ENCODE measurements around the gene DLG2.

The DLG2 gene

GRCh38 chr11:83572581-83573496 is 2054.3 kb downstream of the DLG2 start:
- no peak for DNase-seq

DNA sequence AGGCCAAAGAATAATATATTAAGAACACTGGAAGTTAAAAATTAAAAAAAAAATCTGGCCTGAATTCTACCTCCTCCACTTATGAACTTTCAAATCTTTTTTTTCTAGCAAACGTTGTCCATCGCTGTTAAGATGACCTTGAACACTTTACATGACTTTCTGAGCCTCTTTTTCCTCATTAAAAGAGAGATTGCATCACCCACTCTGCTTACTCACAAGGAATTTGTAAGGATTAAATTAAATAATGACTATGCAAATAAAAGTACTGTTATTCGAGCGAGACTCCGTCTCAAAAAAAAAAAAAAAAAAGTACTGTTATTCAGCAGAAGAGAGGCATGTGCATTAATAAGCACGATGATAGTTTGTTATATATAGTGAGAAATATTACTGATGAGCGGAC is 2055.8 kb downstream of the DLG2 start:
- DNase-seq: no peak

GRCh38 chr11:83569134-83569805 is 2057.9 kb downstream of the DLG2 start:
- DNase-seq: no peak

DNA sequence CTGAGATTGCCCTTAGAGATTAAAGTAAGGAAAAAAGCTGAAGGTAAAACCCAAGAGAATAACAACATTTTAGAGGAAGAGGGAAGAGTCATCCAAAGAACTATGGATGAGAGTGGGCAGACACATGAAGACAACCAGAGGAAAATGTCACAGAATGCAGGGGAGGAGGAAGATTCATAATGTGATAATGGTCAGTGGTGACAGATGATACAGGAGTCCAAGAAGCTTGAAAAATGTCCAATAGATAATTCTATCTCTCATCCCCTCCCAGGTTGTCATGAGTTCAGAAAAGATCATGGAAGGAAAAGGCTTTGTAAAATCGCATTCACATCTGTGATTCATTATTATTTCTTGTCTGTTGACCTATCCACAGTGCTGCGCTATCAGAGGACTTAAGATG is 2058.6 kb downstream of the DLG2 start:
- DNase-seq: no peak

DNA sequence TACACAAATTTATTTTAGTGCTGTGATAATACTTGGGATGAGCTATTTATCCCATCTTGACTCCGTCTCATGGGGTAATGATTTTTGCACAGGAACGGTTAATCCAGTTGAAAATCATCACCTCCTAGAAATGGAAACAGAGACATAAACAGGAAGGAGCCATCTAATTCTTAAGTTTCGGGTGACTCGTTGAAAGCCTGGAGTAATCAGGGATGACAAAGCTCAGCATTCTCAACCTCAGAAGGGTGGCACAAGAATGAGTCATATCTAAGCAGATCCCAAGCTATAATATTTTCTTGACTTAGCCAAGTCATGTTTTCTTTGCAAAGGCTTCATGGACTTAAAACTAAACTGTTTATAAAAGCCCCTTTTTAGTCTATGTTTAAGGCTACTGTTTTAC is 2060.2 kb downstream of the DLG2 start:
- DNase-seq: no peak

- no peak for DNase-seq
Measured at GRCh38 chr11:83564870-83565269, 2062.3 kb downstream of the DLG2 start.

- no peak for DNase-seq
Measured at GRCh38 chr11:83558281-83558680, 2068.9 kb downstream of the DLG2 start.

DNA sequence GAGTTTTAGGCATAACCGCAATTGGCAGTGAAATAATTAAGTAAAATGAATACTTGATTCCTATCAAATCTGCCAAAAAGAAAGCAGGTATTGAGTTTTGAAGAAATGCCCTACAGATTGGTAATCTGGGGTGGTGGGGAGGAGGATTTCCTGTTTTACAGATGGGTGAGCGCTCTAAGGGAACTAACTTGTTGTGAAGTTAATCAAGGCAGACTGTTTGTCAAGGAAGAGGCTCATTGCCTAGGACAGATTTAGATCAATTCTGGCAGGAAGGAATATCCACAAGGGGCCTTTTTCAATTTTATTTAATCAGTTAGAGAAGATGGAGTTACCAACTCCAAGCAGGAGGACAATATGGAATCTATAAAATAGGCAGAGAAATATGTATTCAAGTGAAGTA is 2069.5 kb downstream of the DLG2 start:
- no peak for DNase-seq

DNA sequence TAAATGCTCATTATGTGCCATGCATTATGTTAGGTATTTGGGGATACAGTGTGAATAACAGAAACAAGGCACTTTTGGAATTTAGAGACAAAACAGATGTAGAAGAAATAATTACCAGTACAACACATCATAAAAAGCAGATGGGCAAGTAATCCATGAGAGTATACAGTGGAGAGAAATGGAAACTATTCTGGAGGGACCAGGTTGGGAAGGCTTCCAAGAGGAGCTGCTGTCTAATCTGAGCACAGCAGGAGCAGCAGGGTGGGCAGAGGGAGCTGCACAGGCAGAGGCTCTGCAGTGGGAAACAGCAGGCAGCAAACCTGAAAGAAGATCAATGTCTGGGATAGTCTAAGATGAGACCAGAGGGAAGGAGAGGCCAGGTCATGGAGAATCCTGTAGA is 2072.3 kb downstream of the DLG2 start:
- no peak for DNase-seq

DNA sequence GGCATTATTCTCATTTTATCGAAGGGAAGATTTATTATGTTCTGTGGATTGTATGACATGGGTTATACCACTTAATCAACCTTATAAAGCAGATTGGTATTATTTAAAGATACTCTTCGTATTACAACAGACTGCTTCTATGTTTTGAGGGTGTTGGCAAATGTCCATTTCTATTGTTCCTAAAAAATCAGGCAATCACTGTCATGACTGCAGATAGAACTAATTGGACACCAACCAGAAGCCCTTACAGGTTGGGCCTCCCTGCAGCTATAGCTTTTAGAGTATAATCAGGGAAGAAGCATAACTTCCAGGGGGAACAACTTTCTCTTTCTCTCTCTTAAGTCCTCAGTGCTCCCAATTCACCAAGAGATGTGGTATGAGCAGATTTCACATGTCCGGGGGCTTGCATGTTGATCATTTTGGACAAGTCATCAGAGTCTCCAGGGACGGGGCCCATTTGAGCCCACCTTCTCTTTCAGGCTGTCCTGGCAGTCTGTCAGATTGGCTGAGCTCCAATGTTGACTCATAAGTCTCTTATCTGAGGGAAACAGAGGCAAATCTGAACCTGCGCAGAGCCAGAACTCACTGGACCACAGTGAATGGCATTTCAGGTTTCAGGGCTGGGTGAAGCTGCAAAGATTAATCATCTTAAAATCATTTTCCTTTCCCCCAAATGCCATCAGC is 2077.0 kb downstream of the DLG2 start:
- no peak for DNase-seq

- DNase-seq: no peak
Measured at GRCh38 chr11:83546368-83546767, 2080.8 kb downstream of the DLG2 start.

- no peak for DNase-seq
Measured at GRCh38 chr11:83545494-83546260, 2081.5 kb downstream of the DLG2 start.

DNA sequence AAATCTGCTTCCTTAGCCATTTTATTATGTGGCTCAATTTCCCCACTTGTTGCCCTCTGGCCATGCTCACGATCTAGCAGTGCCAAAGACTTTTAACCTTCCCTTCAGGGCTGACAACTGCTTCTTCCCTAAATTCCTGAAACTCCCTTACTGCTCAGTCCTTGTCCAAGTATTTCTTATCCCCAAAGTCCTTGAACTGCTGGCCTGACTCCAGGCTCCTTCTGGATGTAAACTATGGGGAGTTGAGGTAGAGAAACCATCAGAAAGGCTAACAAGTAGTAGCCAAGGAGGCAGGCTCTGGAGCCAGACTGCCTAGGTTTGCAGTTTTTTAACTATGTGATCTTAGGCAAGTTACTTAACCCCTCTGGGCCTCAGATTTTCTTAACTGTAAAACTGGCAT is 2082.3 kb downstream of the DLG2 start:
- no peak for DNase-seq

DNA sequence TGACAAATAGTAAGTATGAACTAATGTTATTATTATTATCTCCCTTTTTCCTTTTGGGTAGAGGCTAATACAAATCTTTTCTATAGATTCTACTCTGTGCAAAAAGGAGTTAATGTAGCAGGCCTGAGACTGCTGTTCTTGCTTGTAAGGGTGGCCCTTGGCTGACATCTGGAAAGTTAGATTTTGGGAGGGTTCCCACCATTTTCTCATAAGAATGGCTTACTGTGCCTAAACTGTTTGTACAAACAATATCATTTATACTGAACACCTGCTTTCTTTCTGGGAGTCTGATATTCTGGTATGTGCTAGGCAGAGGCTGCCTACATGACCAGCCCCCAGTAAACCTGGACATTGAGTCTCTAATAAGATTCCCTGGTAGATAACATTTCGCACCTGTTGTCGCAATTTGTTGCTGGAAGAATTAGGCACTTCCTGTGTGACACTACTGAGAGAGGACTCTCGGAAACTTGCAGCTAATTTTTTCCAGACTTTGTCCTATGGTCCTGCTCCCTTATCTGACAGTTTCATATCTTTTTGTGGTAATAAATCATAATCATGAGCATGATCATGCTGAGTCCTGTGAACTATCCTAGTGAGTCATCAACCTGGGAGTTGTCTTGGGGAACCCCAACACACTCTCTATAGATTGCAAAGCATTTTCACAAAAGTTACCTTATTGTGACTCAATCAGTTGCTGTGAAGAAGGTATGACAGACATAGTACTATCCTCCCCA is 2083.3 kb downstream of the DLG2 start:
- DNase-seq: no peak

DNA sequence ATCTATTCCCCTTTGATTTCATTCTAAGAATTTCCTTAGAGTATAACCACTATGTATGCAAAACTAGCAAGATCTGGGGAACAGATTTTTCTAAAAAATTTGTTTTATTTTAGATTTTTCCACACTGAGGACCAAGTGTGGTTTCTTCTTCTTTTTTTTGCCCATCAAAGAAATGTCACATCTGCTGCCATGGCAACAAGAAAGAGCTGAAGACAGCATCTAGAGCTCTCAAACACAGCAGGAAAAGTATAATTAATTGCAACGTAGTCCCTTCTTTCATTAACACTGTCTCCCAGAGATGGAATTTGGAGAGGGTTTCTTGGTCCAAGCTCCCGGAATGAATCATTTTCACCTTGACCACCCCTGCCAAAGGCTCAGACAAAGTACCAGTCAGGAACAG is 2084.3 kb downstream of the DLG2 start:
- DNase-seq: no peak

- no peak for DNase-seq
Measured at GRCh38 chr11:83540728-83541127, 2086.4 kb downstream of the DLG2 start.

- no peak for DNase-seq
Measured at GRCh38 chr11:83540112-83540675, 2086.9 kb downstream of the DLG2 start.

DNA sequence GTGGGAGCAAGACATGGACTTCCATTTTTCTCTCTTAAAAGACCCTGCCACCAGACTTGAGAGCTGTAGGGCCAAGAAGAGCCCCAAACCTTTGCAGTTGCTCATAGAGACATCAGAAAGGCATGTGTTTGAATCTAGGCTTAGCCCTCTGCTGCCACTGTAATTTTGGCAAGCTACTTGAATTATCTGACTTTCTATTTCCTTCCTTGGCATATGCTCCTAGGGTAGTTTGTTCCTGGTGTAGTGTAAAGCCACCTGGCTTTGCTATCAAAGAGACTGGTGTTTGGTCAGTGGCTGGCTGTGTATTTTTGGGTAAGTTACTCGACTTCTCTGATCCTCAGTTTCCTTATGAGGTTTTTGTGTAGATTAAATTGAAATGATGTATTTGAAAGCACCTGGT is 2088.9 kb downstream of the DLG2 start:
- no peak for DNase-seq

- DNase-seq: no peak
Measured at GRCh38 chr11:83537131-83537610, 2090.0 kb downstream of the DLG2 start.

GRCh38 chr11:83533166-83533565 is 2094.0 kb downstream of the DLG2 start:
- no peak for DNase-seq

DNA sequence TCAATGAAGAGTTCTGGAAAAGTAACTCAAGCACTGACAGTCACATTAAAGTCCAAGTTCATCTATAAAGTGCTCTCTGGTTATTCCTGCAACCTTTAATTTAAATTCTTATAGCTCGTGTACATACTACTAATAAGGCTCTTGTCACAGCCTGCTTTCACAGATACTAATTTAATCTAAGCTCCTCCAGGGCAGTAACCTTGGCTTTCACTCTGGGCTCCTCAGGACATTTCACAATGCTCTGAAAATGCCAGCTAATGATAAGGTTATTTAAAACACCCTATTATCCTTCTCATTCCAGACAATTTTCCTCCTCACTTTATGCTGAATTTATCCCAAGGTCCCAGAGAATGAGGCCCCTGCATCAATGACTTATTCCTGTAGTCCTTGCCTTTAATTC is 2098.3 kb downstream of the DLG2 start:
- DNase-seq: no peak

DNA sequence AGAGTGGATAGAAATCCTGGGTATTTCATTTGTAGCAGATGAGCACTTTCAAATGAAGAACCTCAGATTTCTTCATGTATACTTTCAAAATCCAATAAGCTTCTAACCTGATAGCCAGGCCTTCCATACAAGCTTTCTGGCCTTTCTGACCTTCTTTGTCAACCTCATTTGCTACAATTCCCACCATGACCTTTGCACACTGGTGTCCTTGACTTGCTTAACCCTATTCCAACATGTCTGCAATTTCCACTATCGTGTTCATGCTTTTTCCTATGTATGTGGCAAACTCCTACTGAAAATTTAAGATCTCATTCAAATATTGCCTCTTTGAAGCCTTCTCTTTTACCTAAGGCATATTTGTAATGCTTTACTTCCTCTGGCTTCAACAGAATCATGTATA is 2098.9 kb downstream of the DLG2 start:
- DNase-seq: no peak

Data from inflammatory macrophage treated with lipopolysaccharide for 4 hours (primary cell).